T-helper 2 cell treated with Interferon-gamma antibody and Interleukin-4, amounts not matched to agents 100 ng/mL and 5 ng/mL, for 36 hours (primary cell): ENCODE measurements around the gene OTOR. TPM values are rescaled to one million over a fixed set of nuclear protein-coding genes. Genes with fewer than 3 reads are reported as not detected.

ENCODE experiments used
- intact Hi-C: fragments of 100-400 bp; cut with micrococcal nuclease; formaldehyde crosslinking; loops from one replicate; pipeline ENCODE4 v1.15.1; 2023
- total RNA-seq: library from RNA; stranded (reverse); gene quantifications from 2 replicates; pipeline ENCODE4 v1.2.3, GENCODE V29; 2022

The OTOR gene, protein sequence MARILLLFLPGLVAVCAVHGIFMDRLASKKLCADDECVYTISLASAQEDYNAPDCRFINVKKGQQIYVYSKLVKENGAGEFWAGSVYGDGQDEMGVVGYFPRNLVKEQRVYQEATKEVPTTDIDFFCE
- total RNA-seq: not detected in 2 replicates

DNA sequence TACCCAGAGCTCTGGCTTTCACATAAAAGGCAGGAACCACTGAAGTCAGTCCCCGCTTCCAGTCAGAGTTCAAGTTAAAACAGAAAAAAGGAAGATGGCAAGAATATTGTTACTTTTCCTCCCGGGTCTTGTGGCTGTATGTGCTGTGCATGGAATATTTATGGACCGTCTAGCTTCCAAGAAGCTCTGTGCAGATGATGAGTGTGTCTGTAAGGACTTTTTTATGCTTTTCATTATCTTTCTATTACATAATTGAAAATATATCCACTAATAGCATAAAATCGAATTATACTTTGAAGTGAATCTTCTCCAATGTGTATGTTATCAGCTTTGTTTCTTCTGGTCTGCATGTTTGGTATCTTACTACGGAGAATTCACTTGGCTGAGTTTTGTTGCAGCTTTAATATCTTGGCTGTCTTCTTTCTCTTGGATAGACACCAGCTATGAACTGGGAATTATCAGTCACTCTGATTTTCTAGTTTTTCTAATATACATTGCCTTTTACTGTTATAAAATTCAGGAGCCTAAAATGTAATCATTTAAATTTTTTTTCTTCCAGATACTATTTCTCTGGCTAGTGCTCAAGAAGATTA, at the start of gene OTOR:
Gene OTOR, plus strand, starts transcription at position 51 of the 593 bp plus-strand sequence. Its CDS starts 44 bp downstream, at position 95.
- intact Hi-C loops: no loop called here

DNA sequence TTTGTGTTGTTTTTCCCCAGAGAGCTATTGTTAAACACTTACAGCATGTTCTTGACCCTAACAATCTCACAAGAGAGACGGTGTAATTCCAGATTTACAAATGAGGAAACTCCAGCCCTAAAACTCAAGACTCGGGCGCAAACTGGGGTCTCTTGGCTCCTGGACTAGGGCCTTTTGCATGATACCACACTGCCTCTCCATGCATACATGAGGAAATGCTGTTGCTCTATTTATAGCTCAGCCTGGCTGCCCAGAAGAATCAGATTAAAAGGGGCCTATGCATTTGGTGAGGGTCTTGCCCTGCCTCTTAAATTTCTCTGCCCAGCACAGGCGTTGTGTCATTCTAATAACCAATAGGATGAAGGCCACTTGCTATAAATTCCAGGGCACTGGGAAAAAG, 48.9 kb upstream of the OTOR start:
- intact Hi-C loops: no loop called here

GRCh38 chr20:16701296-16701695, 46.9 kb upstream of the OTOR start:
- intact Hi-C loops: loop anchor here (1.0 to 5.0 kb wide), 2 partner anchors 60 to 121 kb away; no protein-coding TSS in a partner anchor

DNA sequence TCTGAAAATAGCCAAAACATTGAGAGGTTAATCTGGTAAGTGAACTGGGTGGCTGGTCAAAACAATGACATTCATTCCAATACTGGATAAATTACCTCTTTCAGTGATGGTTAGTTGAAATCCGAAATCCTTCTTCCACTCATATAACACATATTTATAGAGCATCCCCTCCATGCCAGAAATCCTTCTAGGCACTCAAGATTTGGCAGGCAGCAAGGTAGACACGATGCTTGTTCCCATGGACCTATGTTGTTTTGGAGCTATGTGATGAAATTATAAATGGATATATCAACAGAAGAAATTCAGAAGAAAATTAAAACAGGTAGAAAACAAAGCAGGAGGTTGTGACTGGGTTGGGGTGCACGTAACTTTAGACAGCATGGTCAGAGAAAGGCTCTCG, 44.6 kb upstream of the OTOR start:
- intact Hi-C loops: loop anchor here (5.0 kb wide), 1 partner anchor 119 kb away; no protein-coding TSS in a partner anchor

DNA sequence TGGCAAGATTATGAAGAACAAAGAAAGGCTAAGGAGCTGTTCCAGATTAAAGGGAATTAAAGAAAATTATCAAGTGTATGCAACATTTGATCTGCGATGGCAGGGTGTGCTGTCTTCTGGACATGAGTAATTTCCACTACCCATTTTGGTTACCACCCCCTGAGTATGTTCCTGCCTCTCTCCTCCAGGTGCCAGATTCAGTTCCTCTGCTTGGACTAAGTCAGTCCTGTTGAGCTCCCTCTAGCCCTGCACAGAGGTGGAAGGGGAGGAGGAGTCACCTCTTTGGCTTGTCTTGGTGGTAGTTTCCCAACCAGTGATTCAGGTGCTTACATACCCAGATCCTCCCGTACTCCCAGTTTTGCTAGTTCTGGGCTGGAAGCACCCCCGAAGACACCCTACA, 40.5 kb upstream of the OTOR start:
- intact Hi-C loops: loop anchor here (5.0 kb wide), 1 partner anchor 135 kb away; the partner anchor contains the start of gene KIF16B

DNA sequence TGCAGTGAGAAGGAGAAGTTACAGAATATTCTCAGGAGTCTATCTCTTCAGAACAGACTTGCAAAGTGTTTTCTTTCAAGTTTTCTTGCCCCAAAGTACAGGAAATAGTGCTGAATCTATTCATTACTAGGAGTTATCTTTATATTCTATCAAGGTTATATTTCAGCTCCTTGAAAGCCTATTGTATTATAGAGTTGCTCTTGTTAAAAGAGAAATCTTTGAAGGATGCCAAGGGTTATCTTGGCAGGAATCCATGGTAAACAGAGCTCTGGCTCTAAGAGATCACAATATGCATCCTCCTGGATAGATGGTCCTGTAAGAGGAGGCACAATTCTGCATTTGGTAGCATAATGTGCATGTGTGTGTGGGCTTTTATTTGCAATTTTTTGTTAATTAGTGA, 39.6 kb upstream of the OTOR start:
- intact Hi-C loops: loop anchor here (1.0 to 5.0 kb wide), 2 partner anchors 22 to 136 kb away; partner anchors contain the start of genes KIF16B and SNRPB2

- intact Hi-C loops: loop anchor here (1.0 to 5.0 kb wide), 2 partner anchors 21 to 137 kb away; partner anchors contain the start of genes KIF16B and SNRPB2
Observed at GRCh38 chr20:16709017-16709416, 39.1 kb upstream of the OTOR start.

DNA sequence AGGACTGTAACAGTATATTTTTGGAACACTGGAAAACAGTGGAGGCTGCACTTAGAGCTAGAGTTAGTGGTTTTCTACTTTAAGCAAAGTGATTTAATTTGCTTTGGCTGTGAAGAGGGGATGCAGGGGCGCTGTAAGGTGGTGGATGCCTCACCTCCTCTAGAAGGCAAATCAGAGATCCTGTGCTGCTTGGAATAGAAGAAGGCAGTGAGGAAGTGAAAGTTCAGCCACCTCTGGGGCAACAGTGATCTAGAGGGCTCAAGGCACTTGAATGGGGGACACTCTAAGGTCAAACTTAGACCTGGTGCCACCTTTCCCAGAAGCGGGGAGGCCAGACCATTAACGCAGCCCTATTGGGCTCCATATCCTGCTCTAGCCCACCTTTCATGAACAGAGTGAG, 37.4 kb upstream of the OTOR start:
- intact Hi-C loops: no loop called here

DNA sequence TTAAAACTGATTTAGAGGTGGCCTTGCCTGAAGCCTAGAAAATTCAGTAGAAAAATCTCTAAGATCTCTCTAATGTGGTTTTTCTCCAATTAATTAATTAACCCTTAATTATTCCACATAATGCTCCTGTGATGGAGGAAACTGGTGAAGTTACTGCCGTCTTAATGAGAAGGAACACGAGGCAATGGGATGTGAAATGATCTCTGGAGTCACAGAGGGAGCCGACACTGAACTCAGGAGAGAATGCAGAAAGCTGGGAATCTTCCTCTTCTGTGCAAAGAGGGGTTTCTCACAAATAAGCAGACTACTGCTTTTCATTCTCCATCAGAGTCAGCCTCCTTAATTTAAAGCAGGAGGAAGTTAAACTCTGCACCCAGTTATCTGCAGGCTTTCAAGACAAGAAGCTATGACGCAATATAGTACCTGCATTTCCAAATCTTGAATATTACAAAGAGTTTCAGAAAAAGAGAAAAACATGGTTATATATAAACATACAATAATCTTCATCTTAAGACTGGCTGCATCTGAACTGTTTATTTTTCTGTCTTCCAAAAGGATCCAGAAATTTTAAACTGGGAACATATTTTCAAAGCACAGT, 36.4 kb upstream of the OTOR start:
- intact Hi-C loops: no loop called here

DNA sequence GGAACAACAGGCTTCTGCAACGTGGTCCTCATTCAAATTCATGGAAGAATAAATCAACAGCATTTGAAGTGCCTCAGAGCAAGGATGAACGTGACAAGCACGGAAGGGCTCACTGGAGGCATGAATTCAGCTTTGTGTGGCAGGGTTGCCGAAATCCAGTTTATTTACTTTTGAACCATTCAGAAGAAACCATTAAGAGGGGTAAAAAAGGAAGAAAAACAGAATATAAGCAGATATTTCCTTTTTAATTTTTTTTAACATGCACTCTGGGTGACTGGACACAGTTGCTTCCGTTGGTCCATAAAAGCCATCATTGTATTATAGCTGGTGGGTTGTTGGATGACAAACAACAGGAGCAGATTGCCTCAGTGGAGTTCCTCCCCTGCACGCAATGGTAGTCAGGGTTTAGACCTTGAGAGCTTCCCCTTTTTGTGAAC, 35.6 kb upstream of the OTOR start:
- intact Hi-C loops: no loop called here

DNA sequence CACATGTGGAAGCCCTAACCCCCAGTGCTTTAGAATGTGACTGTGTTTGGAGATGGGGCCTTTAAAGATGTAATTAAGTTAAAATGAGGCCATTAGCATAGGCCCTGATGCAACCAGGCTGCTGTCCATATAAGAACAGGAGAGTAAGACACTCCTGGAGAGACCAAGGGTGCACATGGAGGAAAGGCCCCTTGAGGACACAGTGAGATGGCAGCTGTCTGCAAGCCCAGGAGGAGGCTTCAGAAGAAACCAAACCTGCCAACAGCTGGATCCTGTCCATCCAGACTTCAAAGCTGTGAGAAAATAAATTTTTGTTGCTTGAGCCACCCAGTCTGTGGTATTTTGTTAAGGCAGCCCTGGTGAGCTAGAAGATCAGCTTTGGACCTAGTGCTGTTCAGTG, 35.1 kb upstream of the OTOR start:
- intact Hi-C loops: no loop called here

DNA sequence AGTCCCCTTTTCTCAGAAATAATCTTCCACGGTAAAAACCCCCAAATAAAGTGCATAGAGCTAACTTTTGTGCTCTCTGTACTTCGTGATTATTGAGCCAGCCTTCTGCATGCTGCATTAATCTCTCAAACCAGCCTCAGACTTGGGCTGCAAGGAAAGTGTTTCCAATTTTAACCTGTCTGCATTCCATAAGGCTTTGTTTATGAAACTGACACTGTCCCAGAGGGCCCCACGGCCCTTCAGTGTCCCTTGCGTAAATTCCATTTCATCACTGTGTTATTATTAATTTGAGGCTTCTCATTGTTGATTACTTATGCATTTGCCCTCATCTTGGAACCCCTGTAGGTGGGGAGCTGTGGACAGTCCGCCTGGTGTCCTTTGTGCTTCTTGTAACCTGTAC, 33.9 kb upstream of the OTOR start:
- intact Hi-C loops: no loop called here

GRCh38 chr20:16714751-16715150, 33.4 kb upstream of the OTOR start:
- intact Hi-C loops: no loop called here

- intact Hi-C loops: no loop called here
Observed at GRCh38 chr20:16719421-16719820, 28.7 kb upstream of the OTOR start.

DNA sequence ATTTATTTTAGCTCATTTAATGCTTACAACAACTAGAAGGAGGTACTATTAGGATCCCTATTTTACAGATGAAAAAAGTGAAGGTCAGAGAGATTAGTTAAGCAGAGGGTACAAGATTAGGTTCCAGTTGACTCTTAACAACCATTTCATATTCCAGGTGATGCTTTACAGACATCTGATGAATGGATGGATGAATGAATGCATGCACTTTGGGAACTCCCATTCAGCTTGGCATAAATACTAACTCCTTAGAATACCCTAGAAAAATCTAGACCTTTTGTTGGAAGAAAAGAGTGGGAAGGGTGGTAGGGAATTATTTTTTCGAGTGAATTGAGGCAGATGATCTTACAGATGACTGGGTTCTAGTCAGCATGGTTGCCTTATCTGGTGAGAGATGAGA, 19.1 kb upstream of the OTOR start:
- intact Hi-C loops: loop anchor here (2.0 kb wide), 2 partner anchors 954 to 1408 kb away; partner anchors contain the start of genes KAT14, PET117 and RRBP1

- intact Hi-C loops: loop anchor here (1.0 to 5.0 kb wide), 8 partner anchors 21 to 1837 kb away; partner anchors contain the start of genes KAT14, MGME1, PET117 and RRBP1
Observed at GRCh38 chr20:16729565-16730460, 18.3 kb upstream of the OTOR start, which contains the start of gene SNRPB2. Gene SNRPB2 (plus strand): TSS chr20:16730026. CDS start chr20:16731703, 1,677 bp downstream.

DNA sequence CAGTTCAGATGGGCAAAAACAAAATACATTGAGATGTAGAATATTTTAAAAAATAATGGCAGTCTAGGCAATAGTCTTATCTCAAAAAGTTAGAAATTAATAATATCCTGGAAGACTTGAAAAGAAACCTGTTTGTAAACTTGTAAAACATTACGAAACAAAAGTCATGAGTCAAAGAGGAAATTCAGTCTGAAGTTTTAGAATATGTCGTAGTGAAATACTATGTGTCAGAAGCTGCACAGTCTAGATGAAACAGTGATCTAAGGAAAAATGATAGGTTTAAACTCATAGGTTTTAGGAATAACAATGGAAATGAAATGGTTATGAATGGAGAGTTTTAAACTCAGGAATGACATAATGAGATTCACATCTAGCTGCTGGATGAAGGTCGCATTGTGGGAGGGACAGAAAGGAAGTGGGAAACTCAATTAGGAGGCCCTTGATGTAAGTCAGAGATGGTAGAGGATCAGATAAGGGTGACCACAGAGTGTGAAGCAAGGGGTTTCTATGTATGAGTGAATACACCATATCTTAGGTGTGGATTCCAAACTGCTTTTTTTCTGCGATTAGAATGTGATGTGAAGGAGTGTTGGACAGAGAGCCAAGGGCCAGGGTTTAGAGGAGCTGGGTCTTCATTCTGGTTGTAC, 15.5 kb upstream of the OTOR start:
- intact Hi-C loops: loop anchor here (5.0 kb wide), 2 partner anchors 1235 to 1555 kb away; partner anchors contain the start of genes MGME1, SNX5 and ZNF133

GRCh38 chr20:16740365-16741072, 7.6 kb upstream of the OTOR start:
- intact Hi-C loops: no loop called here

- intact Hi-C loops: no loop called here
Observed at GRCh38 chr20:16744178-16744807, 3.9 kb upstream of the OTOR start.
